Prostate gland (tissue), 2 donors: ENCODE data around the gene ITPR1. TPM values are rescaled to one million over a fixed set of nuclear protein-coding genes. Genes with fewer than 3 reads are reported as not detected.

Experiments used
- DNase-seq: peaks from one replicate; pipeline ENCODE4 v3.0.0-alpha.2; 2019; ENCODE audit warnings: low spot score
- H3K27ac ChIP-seq, 2 donors: fragments of 200-600 bp; sonication (generic); 2 replicates each; pipeline ENCODE4 v1.5.1; 2017 to 2019
- H3K27me3 ChIP-seq: fragments of 200-600 bp; sonication (generic); replicated peaks from 2 replicates; pipeline ENCODE4 v1.5.1; 2019; ENCODE audit not compliant: insufficient read depth
- H3K36me3 ChIP-seq, 2 donors: fragments of 200-600 bp; sonication (generic); 1 replicate in 1 of 2; 2 replicates in 1 of 2; pipeline versions ENCODE4 v1.5.1 to v1.8.1; 2017 to 2019
- H3K4me1 ChIP-seq: fragments of 200-600 bp; sonication (generic); replicated peaks from 2 replicates; pipeline ENCODE4 v1.5.1; 2019
- H3K4me3 ChIP-seq, 2 donors: fragments of 200-600 bp; sonication (generic); 2 replicates each; pipeline ENCODE4 v1.5.1; 2017 to 2019
- H3K9me3 ChIP-seq: fragments of 200-600 bp; sonication (generic); 2 replicates; pipeline ENCODE4 v1.5.1; 2017
- CTCF ChIP-seq, 4 experiments: fragments of 200-600 bp in 2 of 4; fragments of 450-650 bp in 2 of 4; sonication (generic) in 2 of 4; IDR thresholded peaks; 1 replicate in 3 of 4; 2 replicates in 1 of 4; pipeline ENCODE4 v1.5.1; 2016 to 2019; ENCODE audit warnings: antibody characterized with exemption in 4 of 4, mild to moderate bottlenecking in 2 of 4, moderate library complexity in 2 of 4
- POLR2A ChIP-seq: fragments of 450-650 bp; IDR thresholded peaks from one replicate; pipeline ENCODE4 v1.6.1; 2016; ENCODE audit warnings: antibody characterized with exemption, mild to moderate bottlenecking
- POLR2AphosphoS5 ChIP-seq: sonication (generic); formaldehyde crosslinking; IDR thresholded peaks from one replicate; pipeline ENCODE4 v1.6.1; 2017; ENCODE audit warnings: antibody characterized with exemption
- WGBS: methylation state at CpG from one replicate; pipeline ENCODE4 v1.1.5; 2018; 5-methylcytosine and 5-hydroxymethylcytosine counted together
- intact Hi-C: fragments of 100-400 bp; cut with DNase I; formaldehyde crosslinking; loops from one replicate; pipeline ENCODE4 v1.14.2; 2022
- total RNA-seq, 2 donors: library from RNA; depleted of rRNA; stranded (reverse); fragments of >200 nt; gene quantifications; one replicate each; pipeline ENCODE4 v1.1.0, GENCODE V29; 2016

Gene ITPR1
- total RNA-seq, 2 donors from 2014 or later: 80.0 to 126 TPM

- Histone ChIP-seq H3K4me1 (no peaks in the 10 kb centered on the region), H3K4me3 (no peak overlapping the region), H3K9me3 (no peaks in the 10 kb centered on the region), H3K27me3 (no peaks in the 10 kb centered on the region), H3K36me3 (no peaks in the 10 kb centered on the region), H3K27ac (no peak overlapping the region)
- no peak for TF ChIP-seq POLR2A
- TF ChIP-seq POLR2AphosphoS5: no peak
- no peak for DNase-seq
- intact Hi-C loops: no loop called here
- 92% methylated on average over 3 of the region's 3 CpGs for WGBS
Observed at GRCh38 chr3:4458961-4459360, 34.2 kb upstream of the ITPR1 start.

- H3K36me3 ChIP-seq: no peaks in the 10 kb centered on the region
- no peaks in the 10 kb centered on the region for H3K9me3 ChIP-seq
- TF ChIP-seq POLR2AphosphoS5 (no peak), POLR2A (no peak), CTCF (IDR thresholded peaks at IDR 0.05) (no peak)
- intact Hi-C loops: no loop called here
- no peak overlapping the region for H3K27ac ChIP-seq
- no peak overlapping the region for H3K4me3 ChIP-seq
- no peak for DNase-seq
- H3K27me3 ChIP-seq: no peaks in the 10 kb centered on the region
- no peaks in the 10 kb centered on the region for H3K4me1 ChIP-seq
- 86% methylated on average over 4 of the region's 4 CpGs for WGBS
Observed at GRCh38 chr3:4460334-4460733, 32.8 kb upstream of the ITPR1 start.

- H3K4me1 ChIP-seq: no peaks in the 10 kb centered on the region
- no peak for DNase-seq
Observed at GRCh38 chr3:4461468-4462090, 31.6 kb upstream of the ITPR1 start.

GRCh38 chr3:4462369-4463040 is 30.6 kb upstream of the ITPR1 start:
- intact Hi-C loops: no loop called here
- H3K27me3 ChIP-seq: no peaks in the 10 kb centered on the region
- H3K4me3 ChIP-seq: no peak overlapping the region
- 88% methylated on average over 3 of the region's 3 CpGs for WGBS
- no peak overlapping the region for H3K27ac ChIP-seq
- TF ChIP-seq POLR2AphosphoS5: no peak
- TF ChIP-seq CTCF (IDR thresholded peaks at IDR 0.05): no peak
- no peak for TF ChIP-seq POLR2A
- no peaks in the 10 kb centered on the region for H3K9me3 ChIP-seq
- H3K36me3 ChIP-seq: no peaks in the 10 kb centered on the region
- no peaks in the 10 kb centered on the region for H3K4me1 ChIP-seq
- no peak for DNase-seq

More at GRCh38 chr3:4461468-4462090, 31.6 kb upstream of the ITPR1 start:
- Histone ChIP-seq H3K9me3 (no peaks in the 10 kb centered on the region), H3K4me3 (no peak overlapping the region), H3K27me3 (no peaks in the 10 kb centered on the region), H3K27ac (no peak overlapping the region), H3K36me3 (no peaks in the 10 kb centered on the region)
- intact Hi-C loops: no loop called here
- TF ChIP-seq POLR2A (no peak), CTCF (IDR thresholded peaks at IDR 0.05) (no peak), POLR2AphosphoS5 (no peak)
- WGBS: 92% methylated on average over 2 of the region's 2 CpGs

GRCh38 chr3:4464576-4464975 is 28.6 kb upstream of the ITPR1 start:
- intact Hi-C loops: no loop called here
- Histone ChIP-seq H3K9me3 (no peaks in the 10 kb centered on the region), H3K4me3 (no peak overlapping the region), H3K4me1 (no peaks in the 10 kb centered on the region), H3K27me3 (no peaks in the 10 kb centered on the region), H3K27ac (no peak overlapping the region), H3K36me3 (no peaks in the 10 kb centered on the region)
- no peak for TF ChIP-seq POLR2AphosphoS5
- no peak for TF ChIP-seq POLR2A
- TF ChIP-seq CTCF (IDR thresholded peaks at IDR 0.05): no peak
- 70% methylated on average over 1 of the region's 1 CpG for WGBS
- DNase-seq: no peak
